22Rv1 (cell line): ENCODE results near the gene IGFBP3.

Experiments
- ZFX ChIP-seq: fragments of 450-650 bp; IDR thresholded peaks from 2 replicates; pipeline ENCODE4 v1.6.1; 2017; ENCODE audit warnings: antibody characterized with exemption, borderline replicate concordance
- TF ChIP-seq, protein P1 (sequence below): fragments of 450-650 bp; IDR thresholded peaks from 2 replicates; pipeline ENCODE4 v1.5.1; 2017; ENCODE audit warnings: mild to moderate bottlenecking

DNA sequence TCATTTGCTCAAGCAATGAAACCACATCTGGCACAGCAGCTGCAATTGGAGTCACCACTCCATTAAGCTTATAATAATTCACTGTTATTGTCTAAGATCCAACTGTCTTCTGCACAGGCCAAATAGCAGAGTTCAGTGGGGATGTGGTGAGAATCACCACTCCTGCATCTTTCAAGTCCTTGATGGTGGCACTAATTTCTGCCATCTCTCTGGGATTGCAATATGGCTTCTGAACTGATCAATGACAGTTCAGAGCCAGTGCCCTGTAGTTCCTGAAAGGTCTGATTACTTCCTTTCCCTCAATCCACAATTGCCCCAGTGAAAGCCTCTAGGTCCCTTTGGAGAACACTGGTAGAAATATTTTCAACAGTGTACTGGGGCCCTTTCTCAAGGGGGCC is 26.4 kb downstream of the IGFBP3 start:
- TF ChIP-seq, protein P1, sequence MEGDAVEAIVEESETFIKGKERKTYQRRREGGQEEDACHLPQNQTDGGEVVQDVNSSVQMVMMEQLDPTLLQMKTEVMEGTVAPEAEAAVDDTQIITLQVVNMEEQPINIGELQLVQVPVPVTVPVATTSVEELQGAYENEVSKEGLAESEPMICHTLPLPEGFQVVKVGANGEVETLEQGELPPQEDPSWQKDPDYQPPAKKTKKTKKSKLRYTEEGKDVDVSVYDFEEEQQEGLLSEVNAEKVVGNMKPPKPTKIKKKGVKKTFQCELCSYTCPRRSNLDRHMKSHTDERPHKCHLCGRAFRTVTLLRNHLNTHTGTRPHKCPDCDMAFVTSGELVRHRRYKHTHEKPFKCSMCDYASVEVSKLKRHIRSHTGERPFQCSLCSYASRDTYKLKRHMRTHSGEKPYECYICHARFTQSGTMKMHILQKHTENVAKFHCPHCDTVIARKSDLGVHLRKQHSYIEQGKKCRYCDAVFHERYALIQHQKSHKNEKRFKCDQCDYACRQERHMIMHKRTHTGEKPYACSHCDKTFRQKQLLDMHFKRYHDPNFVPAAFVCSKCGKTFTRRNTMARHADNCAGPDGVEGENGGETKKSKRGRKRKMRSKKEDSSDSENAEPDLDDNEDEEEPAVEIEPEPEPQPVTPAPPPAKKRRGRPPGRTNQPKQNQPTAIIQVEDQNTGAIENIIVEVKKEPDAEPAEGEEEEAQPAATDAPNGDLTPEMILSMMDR = no peak
- no peak for TF ChIP-seq ZFX
